IMR-90 (cell line): ENCODE data around the gene SLC16A7. TPM values are rescaled to one million over a fixed set of nuclear protein-coding genes. Genes with fewer than 3 reads are reported as not detected.

Experiments used
- ATAC-seq: fragments of 200-7000 bp; cut with Tn5 transposase; 2 replicates; pipeline ENCODE4 v1.9.1; 2020; ENCODE audit warnings: low read depth, mild to moderate bottlenecking, moderate library complexity
- BruUV-seq: library from RNA; stranded (reverse); fragments of 400-500 nt; replicated peaks from 2 replicates; lab custom pipeline; 2021; lab: Mats Ljungman, UMichigan
- CTCF ChIA-PET: fragments of 300-600 bp; formaldehyde crosslinking; extraction: SDS; loops from one replicate; lab custom pipeline; 2021; ENCODE audit warnings: antibody characterized with exemption; lab: Yijun Ruan, JAX
- POLR2A ChIA-PET: fragments of 300-600 bp; sonication (Branson Sonifier 250); formaldehyde crosslinking; loops from one replicate; lab custom pipeline; 2022; ENCODE audit warnings: antibody characterized with exemption; ENCODE audit not compliant: unreplicated experiment; lab: Charles Lee
- DNase-seq: peaks from one replicate; pipeline ENCODE4 v3.0.0; 2013
- H2AFZ ChIP-seq: replicated peaks from 2 replicates; pipeline ENCODE3; 2013; ENCODE audit warnings: low read length, mild to moderate bottlenecking; ENCODE audit not compliant: poor library complexity
- H2AK5ac ChIP-seq: 2 replicates; pipeline ENCODE4 v1.6.1; 2013; ENCODE audit warnings: low read depth, low read length, inconsistent platforms
- H2AK9ac ChIP-seq: replicated peaks from 2 replicates; pipeline ENCODE3; 2013; ENCODE audit warnings: mild to moderate bottlenecking, low read depth, low read length, moderate library complexity; ENCODE audit not compliant: poor library complexity
- H2BK120ac ChIP-seq: 2 replicates; pipeline ENCODE4 v1.6.1; 2013; ENCODE audit warnings: low read depth, low read length, inconsistent platforms
- H2BK15ac ChIP-seq: 3 replicates; pipeline ENCODE4 v1.6.1; 2013; ENCODE audit warnings: low read depth, low read length, inconsistent platforms
- H2BK20ac ChIP-seq: 2 replicates; pipeline ENCODE4 v1.6.1; 2013; ENCODE audit warnings: low read depth, mild to moderate bottlenecking, inconsistent platforms, low read length, moderate library complexity
- H2BK5ac ChIP-seq: 2 replicates; pipeline ENCODE4 v1.6.1; 2013; ENCODE audit warnings: mild to moderate bottlenecking, low read depth, low read length, inconsistent platforms; ENCODE audit not compliant: poor library complexity, severe bottlenecking
- H3K14ac ChIP-seq: replicated peaks from 2 replicates; pipeline ENCODE4 v1.6.1; 2013; ENCODE audit warnings: low read depth, low read length, inconsistent platforms
- H3K18ac ChIP-seq: 2 replicates; pipeline ENCODE4 v1.6.1; 2013; ENCODE audit warnings: low read depth, low read length, control low read depth
- H3K23ac ChIP-seq: 2 replicates; pipeline ENCODE4 v1.6.1; 2013; ENCODE audit warnings: low read depth, low read length, inconsistent platforms
- H3K27ac ChIP-seq: 2 replicates; pipeline ENCODE4 v1.5.1; 2013; ENCODE audit warnings: mild to moderate bottlenecking, control low read depth, low read length; ENCODE audit not compliant: insufficient read depth
- H3K27me3 ChIP-seq: 2 replicates; pipeline ENCODE4 v1.6.1; 2013; ENCODE audit warnings: low read length; ENCODE audit not compliant: control insufficient read depth, insufficient read depth
- H3K36me3 ChIP-seq: 2 replicates; pipeline ENCODE4 v1.6.1; 2013; ENCODE audit warnings: low read length, mixed read lengths; ENCODE audit not compliant: control insufficient read depth, insufficient read depth
- H3K4ac ChIP-seq: 2 replicates; pipeline ENCODE4 v1.6.1; 2013; ENCODE audit warnings: low read depth, low read length, inconsistent platforms
- H3K4me1 ChIP-seq: 2 replicates; pipeline ENCODE4 v1.6.1; 2013; ENCODE audit warnings: low read length, mixed read lengths; ENCODE audit not compliant: control insufficient read depth, insufficient read depth
- H3K4me2 ChIP-seq: 2 replicates; pipeline ENCODE4 v1.6.1; 2013; ENCODE audit warnings: low read depth, mild to moderate bottlenecking, control low read depth, low read length, moderate library complexity
- H3K4me3 ChIP-seq: 2 replicates; pipeline ENCODE4 v1.5.1; 2013; ENCODE audit warnings: low read depth, mild to moderate bottlenecking, control low read depth, low read length, moderate library complexity; ENCODE audit not compliant: insufficient read depth
- H3K56ac ChIP-seq: 2 replicates; pipeline ENCODE4 v1.6.1; 2013; ENCODE audit warnings: low read length, inconsistent platforms; ENCODE audit not compliant: insufficient read depth; ENCODE audit errors: extremely low read depth
- H3K79me1 ChIP-seq, 2 experiments: 2 replicates each; pipeline ENCODE4 v1.6.1; 2013; ENCODE audit warnings: low read length in 2 of 2, inconsistent platforms in 1 of 2, low read depth in 1 of 2
- H3K9ac ChIP-seq: 2 replicates; pipeline ENCODE4 v1.6.1; 2013; ENCODE audit warnings: low read depth, low read length, control low read depth
- H3K9me1 ChIP-seq: 2 replicates; pipeline ENCODE4 v1.6.1; 2013; ENCODE audit warnings: low read length, inconsistent platforms; ENCODE audit not compliant: insufficient read depth
- H3K9me3 ChIP-seq: 2 replicates; pipeline ENCODE4 v1.6.1; 2013; ENCODE audit warnings: low read length; ENCODE audit not compliant: control insufficient read depth, insufficient read depth
- H4K20me1 ChIP-seq: 2 replicates; pipeline ENCODE4 v1.6.1; 2013; ENCODE audit warnings: low read length, inconsistent platforms; ENCODE audit not compliant: insufficient read depth
- H4K5ac ChIP-seq: 2 replicates; pipeline ENCODE4 v1.6.1; 2013; ENCODE audit warnings: mild to moderate bottlenecking, low read depth, low read length, control low read depth
- H4K8ac ChIP-seq, 2 experiments: 2 replicates each; pipeline ENCODE4 v1.6.1; 2013; ENCODE audit warnings: low read depth in 2 of 2, low read length in 2 of 2, control low read depth in 1 of 2, inconsistent platforms in 1 of 2
- H4K91ac ChIP-seq: 2 replicates; pipeline ENCODE4 v1.6.1; 2013; ENCODE audit warnings: low read depth, low read length, inconsistent platforms; ENCODE audit not compliant: insufficient read depth
- BHLHE40 ChIP-seq: fragments of 150-350 bp; IDR thresholded peaks from 2 replicates; pipeline ENCODE4 v1.6.1; 2016; ENCODE audit warnings: mild to moderate bottlenecking, low read depth, low read length
- MAFK ChIP-seq: IDR thresholded peaks from 2 replicates; pipeline ENCODE4 v1.6.1; 2012; ENCODE audit warnings: low read depth, low read length, improper control_type of control experiment
- MXI1 ChIP-seq: IDR thresholded peaks from 2 replicates; pipeline ENCODE4 v1.6.1; 2012; ENCODE audit warnings: low read depth, mild to moderate bottlenecking, low read length, moderate library complexity, borderline replicate concordance
- POLR2A ChIP-seq: IDR thresholded peaks from 2 replicates; pipeline ENCODE4 v1.6.1; 2012; ENCODE audit warnings: mild to moderate bottlenecking, low read depth, low read length
- WGBS, 2 experiments: methylation state at CpG; one replicate each; pipeline versions ENCODE4 v1.1.5 to v1.1.7; 2013; ENCODE audit warnings: missing lambda C conversion rate in 2 of 2; ENCODE audit not compliant: insufficient read length in 1 of 2; ENCODE audit errors: extremely low coverage in 2 of 2; 5-methylcytosine and 5-hydroxymethylcytosine counted together
- dilution Hi-C: fragments of 300-500 bp; cut with HindIII; formaldehyde crosslinking; loops from one replicate; pipeline ENCODE4 v1.14.3; 2018; ENCODE audit warnings: low sequenced_read_pairs; ENCODE audit not compliant: unreplicated experiment
- in situ Hi-C: fragments of 300-500 bp; cut with MboI; formaldehyde crosslinking; loops from 3 replicates; pipeline ENCODE4 v1.14.3; 2019; ENCODE audit warnings: low sequenced_read_pairs, inconsistent platforms, mixed read lengths
- intact Hi-C: fragments of 100-400 bp; cut with micrococcal nuclease; formaldehyde crosslinking; loops from 2 replicates; pipeline ENCODE4 v1.10.0; 2022
- polyA plus RNA-seq, 3 experiments: library from polyadenylated mRNA; depleted of rRNA; stranded (reverse); fragments of >200 nt; gene quantifications; 2 replicates each; pipeline ENCODE4 v1.2.3, GENCODE V29; 2012; ENCODE audit warnings: low replicate concordance in 1 of 3
- total RNA-seq: library from RNA; depleted of rRNA; stranded (reverse); fragments of >200 nt; gene quantifications from 2 replicates; pipeline ENCODE4 v1.2.3, GENCODE V29; 2012
- TF ChIP-seq, protein P1 (sequence below): conservative IDR thresholded peaks from 2 replicates; pipeline ENCODE4 v1.5.1; 2012; ENCODE audit warnings: mild to moderate bottlenecking, low read depth, low read length, improper control_type of control experiment

SLC16A7 gene
- total and polyA plus RNA-seq, 2 of the 4 experiments (the other 2 are of a cell fraction): 2.6 to 21.5 TPM

DNA sequence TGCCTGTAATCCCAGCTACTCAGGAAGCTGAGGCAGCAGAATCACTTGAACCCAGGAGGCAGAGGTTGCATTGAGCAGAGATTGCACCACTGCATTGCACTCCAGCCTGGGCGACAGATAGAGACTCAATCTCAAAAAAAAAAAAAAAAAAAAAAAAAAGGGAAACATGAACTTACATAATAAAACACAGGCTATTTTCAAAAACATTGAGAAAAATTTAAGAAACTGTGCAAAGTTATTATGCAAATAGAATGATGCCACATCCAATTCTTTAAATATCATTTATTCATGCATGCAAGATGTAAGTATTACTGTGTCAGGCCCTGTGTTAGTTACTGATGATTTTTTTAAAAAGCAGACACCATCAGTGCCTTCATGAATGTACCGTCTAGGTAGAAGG is 20.0 kb upstream of the SLC16A7 start:
- dilution Hi-C loops: no loop called here
- Histone ChIP-seq H3K9me3 (no peaks in the 10 kb centered on the region), H3K4me2 (no peak overlapping the region), H3K4ac (no peak overlapping the region), H2BK120ac (no peak overlapping the region), H2BK20ac (no peak overlapping the region), H2AK5ac (no peak overlapping the region), H3K14ac (no peak overlapping the region), H3K18ac (no peak overlapping the region), H4K5ac (no peak overlapping the region), H3K9me1 (no peaks in the 10 kb centered on the region), H3K79me1 (no peaks in the 10 kb centered on the region), H3K9ac (no peak overlapping the region), H3K4me3 (no peak overlapping the region), H4K91ac (no peak overlapping the region), H4K8ac (no peak overlapping the region), H4K20me1 (no peaks in the 10 kb centered on the region), H3K27me3 (peaks cover 2% of the 10 kb centered on the region; the same call in 1 of the 2 replicates), H3K36me3 (no peaks in the 10 kb centered on the region), H3K4me1 (no peaks in the 10 kb centered on the region), H2BK5ac (no peak overlapping the region), H2AK9ac (no peak overlapping the region), H3K27ac (no peak overlapping the region), H2BK15ac (no peak overlapping the region), H3K56ac (no peak overlapping the region), H3K23ac (no peak overlapping the region), H2AFZ (no peak overlapping the region)
- POLR2A ChIA-PET: no interaction called here
- in situ Hi-C loops: no loop called here
- no peak for ATAC-seq
- DNase-seq: no peak
- intact Hi-C loops: no loop called here
- WGBS, 2 experiments: no CpG with 5 or more reads among the region's 2 CpGs
- CTCF ChIA-PET: no interaction called here
- no peak for TF ChIP-seq BHLHE40
- no peak for TF ChIP-seq MXI1
- TF ChIP-seq MAFK: no peak
- TF ChIP-seq POLR2A: no peak
- TF ChIP-seq, protein P1, sequence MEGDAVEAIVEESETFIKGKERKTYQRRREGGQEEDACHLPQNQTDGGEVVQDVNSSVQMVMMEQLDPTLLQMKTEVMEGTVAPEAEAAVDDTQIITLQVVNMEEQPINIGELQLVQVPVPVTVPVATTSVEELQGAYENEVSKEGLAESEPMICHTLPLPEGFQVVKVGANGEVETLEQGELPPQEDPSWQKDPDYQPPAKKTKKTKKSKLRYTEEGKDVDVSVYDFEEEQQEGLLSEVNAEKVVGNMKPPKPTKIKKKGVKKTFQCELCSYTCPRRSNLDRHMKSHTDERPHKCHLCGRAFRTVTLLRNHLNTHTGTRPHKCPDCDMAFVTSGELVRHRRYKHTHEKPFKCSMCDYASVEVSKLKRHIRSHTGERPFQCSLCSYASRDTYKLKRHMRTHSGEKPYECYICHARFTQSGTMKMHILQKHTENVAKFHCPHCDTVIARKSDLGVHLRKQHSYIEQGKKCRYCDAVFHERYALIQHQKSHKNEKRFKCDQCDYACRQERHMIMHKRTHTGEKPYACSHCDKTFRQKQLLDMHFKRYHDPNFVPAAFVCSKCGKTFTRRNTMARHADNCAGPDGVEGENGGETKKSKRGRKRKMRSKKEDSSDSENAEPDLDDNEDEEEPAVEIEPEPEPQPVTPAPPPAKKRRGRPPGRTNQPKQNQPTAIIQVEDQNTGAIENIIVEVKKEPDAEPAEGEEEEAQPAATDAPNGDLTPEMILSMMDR: no peak
- BruUV-seq: no TSS peak
